Fibroblast of mammary gland (primary cell): Measurements from ENCODE around the gene SCD5.
A peak's percentile ranks its signal among the peaks of the same experiment; 100 is the strongest.
"Not testable (repeated sequence)": the region's sequence is repeated elsewhere in the genome, so short reads cannot be mapped to it uniquely, and the experiment has no call there.

ENCODE experiments used
- DNase-seq: peaks from one replicate; pipeline ENCODE4 v3.0.0-alpha.2; 2010; ENCODE audit warnings: low read depth
- H3K4me3 ChIP-seq: 2 replicates; pipeline ENCODE4 v1.5.1; 2011; ENCODE audit warnings: low read depth, mild to moderate bottlenecking, low read length, moderate library complexity; ENCODE audit not compliant: control insufficient read depth
- CTCF ChIP-seq: conservative IDR thresholded peaks from 2 replicates; pipeline ENCODE4 v1.5.1; 2011; ENCODE audit warnings: low read depth, low read length, inconsistent platforms; ENCODE audit not compliant: control insufficient read depth, insufficient read depth

SCD5 gene

GRCh38 chr4:82798168-82799005 lies at the start of gene SCD5:
Gene SCD5, minus strand, starts transcription at chr4:82798796. Its CDS starts 259 bp downstream, at chr4:82798537.
- DNase-seq: peak; percentile 73
- TF ChIP-seq CTCF: no peak
- H3K4me3 ChIP-seq: peak within 1 kb of the TSS; percentile 58

- TF ChIP-seq CTCF: peak; percentile 45
- peak; percentile 29 for DNase-seq
- H3K4me3 ChIP-seq: no peak overlapping the region
Observed at GRCh38 chr4:82842593-82842992, 44.0 kb upstream of the SCD5 start.

- H3K4me3 ChIP-seq: no peak overlapping the region
- TF ChIP-seq CTCF: no peak
- DNase-seq: no peak
Observed at GRCh38 chr4:82839624-82840023, 41.0 kb upstream of the SCD5 start.

GRCh38 chr4:82833696-82834313 lies 35.2 kb upstream of the SCD5 start:
- H3K4me3 ChIP-seq: no peak overlapping the region
- DNase-seq: peak; percentile 86
- peak; percentile 20 for TF ChIP-seq CTCF

GRCh38 chr4:82833060-82833459 lies 34.5 kb upstream of the SCD5 start:
- DNase-seq, H3K4me3 ChIP-seq: not testable (repeated sequence)

DNA sequence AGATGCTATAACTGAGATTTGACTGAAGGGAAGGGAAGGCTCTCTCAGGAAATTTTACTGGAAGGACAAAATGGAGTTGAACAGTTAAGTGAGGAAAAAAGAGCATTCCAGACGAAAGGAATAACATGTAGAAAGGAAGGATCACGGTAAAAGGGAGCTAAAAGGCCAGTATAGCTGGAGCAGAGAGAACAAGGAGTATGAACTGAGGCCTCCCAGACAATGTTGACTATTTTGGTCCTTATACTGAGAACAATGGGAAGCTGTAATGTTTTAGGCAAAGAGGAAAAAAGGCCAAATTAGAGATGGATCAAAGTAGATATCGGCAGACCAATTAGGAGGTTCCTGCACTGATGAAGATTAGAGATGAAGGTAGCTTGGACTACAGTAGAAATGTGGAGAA lies 26.8 kb upstream of the SCD5 start:
- H3K4me3 ChIP-seq: no peak overlapping the region
- DNase-seq: no peak
- no peak for TF ChIP-seq CTCF

DNA sequence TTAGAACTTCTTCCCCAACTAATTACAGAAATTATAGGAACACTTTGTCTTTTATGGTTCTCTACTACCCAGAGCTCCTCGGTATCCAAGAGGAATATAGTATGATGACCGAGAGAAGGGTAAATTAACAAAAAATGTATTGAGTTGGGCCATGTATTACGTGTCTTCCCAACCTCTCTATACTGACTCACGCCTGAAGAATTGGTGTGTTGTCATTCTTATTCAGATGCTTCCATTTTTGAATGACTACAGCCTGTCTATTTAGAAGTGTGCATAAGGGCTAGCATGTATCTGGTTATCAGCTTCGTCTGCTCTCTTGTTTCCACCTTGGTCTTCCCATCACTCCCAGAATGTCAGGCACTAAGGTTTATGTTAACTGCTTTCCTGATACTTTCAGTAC lies 24.5 kb upstream of the SCD5 start:
- H3K4me3 ChIP-seq: no peak overlapping the region
- no peak for TF ChIP-seq CTCF
- peak; percentile 71 for DNase-seq
